K562 (cell line): ENCODE data around the gene MFAP1. TPM values are rescaled to one million over a fixed set of nuclear protein-coding genes. Genes with fewer than 3 reads are reported as not detected.

Experiments used
- AFF1 ChIP-seq, 2 experiments: fragments of 450-650 bp; IDR thresholded peaks; 2 replicates each; pipeline ENCODE4 v1.6.1; 2018; ENCODE audit warnings: mild to moderate bottlenecking in 2 of 2, low read depth in 1 of 2; ENCODE audit not compliant: partially characterized antibody in 2 of 2
- ETV1 ChIP-seq: fragments of 450-650 bp; conservative IDR thresholded peaks from 2 replicates; pipeline ENCODE4 v1.6.1; 2016; ENCODE audit warnings: missing genetic modification characterization, control low read depth, low read depth, missing compliant biosample characterization
- HOMEZ ChIP-seq: fragments of 250-450 bp; sonication (Bioruptor Pico); IDR thresholded peaks from 2 replicates; pipeline ENCODE4 v1.4.0; 2020; ENCODE audit warnings: mild to moderate bottlenecking, moderate library complexity
- MNT ChIP-seq, 2 experiments: fragments of 450-650 bp; conservative IDR thresholded peaks; 2 replicates each; pipeline ENCODE4 v1.6.1; 2017; ENCODE audit warnings: mild to moderate bottlenecking in 2 of 2, moderate library complexity in 2 of 2
- ZBTB33 ChIP-seq: sonication (generic); formaldehyde crosslinking; IDR thresholded peaks from 2 replicates; pipeline ENCODE4 v1.8.1; 2023; ENCODE audit warnings: mild to moderate bottlenecking, missing genetic modification reagents
- polyA plus RNA-seq, 8 experiments: library from polyadenylated mRNA; depleted of rRNA in 4 of 8; stranded (reverse) in 5 of 8; unstranded in 3 of 8; fragments of >200 nt; fragmentation: Nextera tagmentation in 2 of 8; fragmentation: Illumina TruSeq in 1 of 8; extraction: Ambion mirVana in 2 of 8; extraction: Trizol in 1 of 8; gene quantifications; 2 replicates each; pipeline versions ENCODE4 v1.2.1 to v1.2.3, GENCODE V29; 2011 to 2014; ENCODE audit warnings: inconsistent platforms in 1 of 8, missing spikeins in 1 of 8
- total RNA-seq, 7 experiments: library from RNA; depleted of rRNA in 6 of 7; stranded (reverse); fragments of >200 nt in 6 of 7; fragmentation: Illumina TruSeq in 2 of 7; extraction: Trizol in 2 of 7; gene quantifications; 2 replicates each; pipeline versions ENCODE4 v1.2.1 to v1.2.3, GENCODE V29; 2011 to 2021; ENCODE audit warnings: low replicate concordance in 1 of 7

MFAP1 gene
- total and polyA plus RNA-seq, 9 of the 15 experiments (the other 6 are each of a cell fraction or from before 2014, with no cell fraction given) = 34.9 to 64.1 (median 48.2) TPM

- peak; percentile 97 for TF ChIP-seq ETV1 (tag)
- peak; percentile 51; the same call in 1 of the 2 replicates for TF ChIP-seq ZBTB33
- peak; percentile 76 to 81 for TF ChIP-seq MNT (conservative IDR thresholded peaks at IDR 0.05)
- TF ChIP-seq HOMEZ (CRISPR knock-in tag) = no peak
- TF ChIP-seq AFF1 (IDR thresholded peaks at IDR 0.05; ENCODE audit: low read depth in 1 of 2, partially characterized antibody in 2 of 2) = peak; percentile 28 to 81
Measured at GRCh38 chr15:43824302-43825246, at the start of gene MFAP1 (continued).
